VCaP (cell line): ENCODE data around the gene ECE2.

Source experiments
- H3K27ac ChIP-seq: fragments of 450-650 bp; 2 replicates; pipeline ENCODE4 v1.5.1; 2017
- TF ChIP-seq, protein P1 (sequence below): fragments of 450-650 bp; conservative IDR thresholded peaks from 2 replicates; pipeline ENCODE4 v1.5.1; 2017; ENCODE audit warnings: mild to moderate bottlenecking, moderate library complexity

Gene ECE2

DNA sequence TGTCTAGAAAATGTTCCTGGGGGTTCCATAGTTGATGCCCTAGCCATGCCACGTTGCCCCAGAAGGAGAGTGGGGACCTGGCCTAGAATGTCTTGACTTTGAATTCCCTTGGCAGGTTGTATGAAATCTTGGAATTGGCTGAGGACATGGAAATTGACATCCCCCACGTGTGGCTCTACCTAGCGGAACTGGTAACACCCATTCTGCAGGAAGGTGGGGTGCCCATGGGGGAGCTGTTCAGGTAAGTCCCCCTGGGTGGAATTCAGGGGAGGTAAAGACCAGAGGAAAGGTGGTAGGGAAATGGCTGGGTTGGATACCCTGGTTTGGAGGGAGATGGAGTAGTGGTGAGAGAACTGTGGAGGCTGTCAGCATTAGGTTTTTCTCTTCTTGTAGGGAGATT lies 52.7 kb downstream of the ECE2 start:
- H3K27ac ChIP-seq = no peak overlapping the region
- TF ChIP-seq, protein P1, sequence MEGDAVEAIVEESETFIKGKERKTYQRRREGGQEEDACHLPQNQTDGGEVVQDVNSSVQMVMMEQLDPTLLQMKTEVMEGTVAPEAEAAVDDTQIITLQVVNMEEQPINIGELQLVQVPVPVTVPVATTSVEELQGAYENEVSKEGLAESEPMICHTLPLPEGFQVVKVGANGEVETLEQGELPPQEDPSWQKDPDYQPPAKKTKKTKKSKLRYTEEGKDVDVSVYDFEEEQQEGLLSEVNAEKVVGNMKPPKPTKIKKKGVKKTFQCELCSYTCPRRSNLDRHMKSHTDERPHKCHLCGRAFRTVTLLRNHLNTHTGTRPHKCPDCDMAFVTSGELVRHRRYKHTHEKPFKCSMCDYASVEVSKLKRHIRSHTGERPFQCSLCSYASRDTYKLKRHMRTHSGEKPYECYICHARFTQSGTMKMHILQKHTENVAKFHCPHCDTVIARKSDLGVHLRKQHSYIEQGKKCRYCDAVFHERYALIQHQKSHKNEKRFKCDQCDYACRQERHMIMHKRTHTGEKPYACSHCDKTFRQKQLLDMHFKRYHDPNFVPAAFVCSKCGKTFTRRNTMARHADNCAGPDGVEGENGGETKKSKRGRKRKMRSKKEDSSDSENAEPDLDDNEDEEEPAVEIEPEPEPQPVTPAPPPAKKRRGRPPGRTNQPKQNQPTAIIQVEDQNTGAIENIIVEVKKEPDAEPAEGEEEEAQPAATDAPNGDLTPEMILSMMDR = no peak

DNA sequence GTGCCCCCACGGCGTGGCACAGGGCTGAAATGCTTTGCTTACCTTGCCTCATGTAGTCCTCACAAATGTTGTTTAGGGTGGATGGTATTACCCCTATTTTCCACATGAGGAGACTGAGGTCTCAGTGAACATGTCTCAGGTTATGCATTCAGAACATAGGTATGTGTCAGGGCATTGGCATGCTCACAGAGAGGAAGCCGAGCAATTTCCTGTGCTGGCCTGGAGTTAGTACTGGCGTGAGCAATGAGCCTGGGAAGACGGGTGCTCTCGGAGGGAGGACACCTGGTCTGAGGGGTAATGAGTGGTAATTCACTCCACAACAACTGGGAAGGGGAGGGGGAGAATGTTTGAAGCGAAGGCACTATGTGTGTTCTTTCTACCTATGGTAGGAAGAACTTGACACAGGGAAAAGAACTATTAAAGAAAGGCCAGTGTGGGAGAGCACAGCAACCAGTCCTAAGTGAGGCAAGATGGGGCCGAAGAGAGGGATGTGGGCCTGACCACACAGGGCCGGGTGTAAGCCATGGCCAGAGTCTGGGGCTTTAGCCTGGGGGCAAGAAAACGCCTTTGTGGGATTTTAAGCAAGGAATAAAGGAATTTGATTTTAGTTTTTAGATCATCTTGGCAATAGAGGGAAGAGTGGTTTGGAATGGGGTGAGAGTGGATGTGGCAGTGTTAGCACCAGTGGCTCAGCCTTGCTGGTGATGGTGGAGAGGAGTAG lies 56.7 kb downstream of the ECE2 start:
- TF ChIP-seq, protein P1 = no peak
- peak overlapping the region; percentile 26; the same call in 1 of the 2 replicates for H3K27ac ChIP-seq

DNA sequence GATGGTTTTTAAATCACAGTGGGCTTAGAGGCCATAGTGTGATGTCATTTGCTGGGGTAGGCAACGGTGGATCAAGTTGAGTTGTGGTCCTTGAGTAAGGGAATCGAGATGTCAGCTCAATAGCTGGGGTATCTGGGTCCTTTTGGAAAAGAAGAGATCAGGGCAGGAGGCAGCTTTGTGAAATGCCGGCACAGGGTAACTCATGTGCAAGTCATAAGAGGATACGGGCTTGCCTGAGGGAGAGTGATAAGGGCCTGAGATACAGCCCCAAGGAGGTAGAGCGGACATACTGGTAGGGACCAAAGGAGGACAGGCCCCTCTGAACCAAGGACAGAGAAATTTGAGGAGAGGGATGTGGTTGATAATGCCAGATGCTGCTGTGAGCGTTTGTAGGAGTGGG lies 57.4 kb downstream of the ECE2 start:
- TF ChIP-seq, protein P1 = no peak
- peak overlapping the region; percentile 26 for H3K27ac ChIP-seq

DNA sequence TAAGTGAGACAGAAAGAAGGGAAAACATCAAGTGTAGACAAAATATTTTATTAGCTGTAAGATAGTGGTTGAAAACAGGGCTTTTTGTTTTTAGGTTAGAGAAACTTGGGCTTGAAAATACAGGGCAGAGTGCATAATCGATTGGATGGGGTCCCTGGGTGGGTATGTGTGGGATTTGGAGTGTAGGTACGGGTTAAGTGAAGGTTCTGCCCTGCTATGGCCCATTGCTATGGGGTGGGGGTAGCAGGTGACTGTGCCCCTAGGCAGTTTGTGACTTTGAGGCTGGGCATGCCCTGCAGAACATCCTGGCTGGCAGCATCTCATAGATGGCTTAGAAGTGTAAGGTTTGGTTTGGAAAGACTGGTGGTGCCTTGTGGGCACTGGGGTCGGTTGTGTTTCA lies 57.9 kb downstream of the ECE2 start:
- H3K27ac ChIP-seq = peak overlapping the region; percentile 26
- TF ChIP-seq, protein P1 = no peak

DNA sequence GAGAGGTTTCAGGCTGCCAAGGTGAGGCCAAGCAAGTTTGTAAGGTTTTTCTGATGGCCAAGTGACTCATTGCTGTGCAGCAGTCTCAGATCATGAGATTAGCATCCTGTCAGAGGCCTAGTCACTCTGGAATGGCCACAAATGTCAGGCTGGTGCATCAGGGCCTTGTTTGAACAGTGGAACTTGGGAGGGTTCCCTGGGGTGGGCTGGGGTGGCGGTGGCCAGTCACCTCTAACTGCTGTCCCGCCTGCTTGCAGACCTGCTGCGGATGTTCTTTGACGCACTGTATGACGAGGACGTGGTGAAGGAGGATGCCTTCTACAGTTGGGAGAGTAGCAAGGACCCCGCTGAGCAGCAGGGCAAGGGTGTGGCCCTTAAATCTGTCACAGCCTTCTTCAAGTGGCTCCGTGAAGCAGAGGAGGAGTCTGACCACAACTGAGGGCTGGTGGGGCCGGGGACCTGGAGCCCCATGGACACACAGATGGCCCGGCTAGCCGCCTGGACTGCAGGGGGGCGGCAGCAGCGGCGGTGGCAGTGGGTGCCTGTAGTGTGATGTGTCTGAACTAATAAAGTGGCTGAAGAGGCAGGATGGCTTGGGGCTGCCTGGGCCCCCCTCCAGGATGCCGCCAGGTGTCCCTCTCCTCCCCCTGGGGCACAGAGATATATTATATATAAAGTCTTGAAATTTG lies 58.8 kb downstream of the ECE2 start:
- TF ChIP-seq, protein P1 = no peak
- H3K27ac ChIP-seq = peak overlapping the region; percentile 81; the same call in 1 of the 2 replicates

DNA sequence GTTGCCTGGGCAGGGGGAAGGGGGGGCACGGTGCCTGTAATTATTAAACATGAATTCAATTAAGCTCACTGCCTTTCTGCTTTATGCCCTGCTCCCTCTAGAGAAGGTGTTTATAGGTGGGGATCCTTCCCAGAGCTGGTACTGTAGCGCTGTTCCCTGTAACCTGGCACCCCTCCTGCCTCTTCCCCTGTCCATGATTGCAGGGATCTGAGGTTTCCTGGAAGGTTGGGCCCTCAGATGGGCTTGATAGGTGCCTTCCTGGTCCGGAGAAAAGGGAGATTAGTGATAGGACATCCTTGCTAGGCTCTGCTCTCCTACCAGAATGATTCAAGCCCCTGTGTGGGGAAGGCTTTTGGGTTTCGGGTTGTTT lies 59.5 kb downstream of the ECE2 start:
- peak overlapping the region; percentile 81 for H3K27ac ChIP-seq
- TF ChIP-seq, protein P1 = no peak

DNA sequence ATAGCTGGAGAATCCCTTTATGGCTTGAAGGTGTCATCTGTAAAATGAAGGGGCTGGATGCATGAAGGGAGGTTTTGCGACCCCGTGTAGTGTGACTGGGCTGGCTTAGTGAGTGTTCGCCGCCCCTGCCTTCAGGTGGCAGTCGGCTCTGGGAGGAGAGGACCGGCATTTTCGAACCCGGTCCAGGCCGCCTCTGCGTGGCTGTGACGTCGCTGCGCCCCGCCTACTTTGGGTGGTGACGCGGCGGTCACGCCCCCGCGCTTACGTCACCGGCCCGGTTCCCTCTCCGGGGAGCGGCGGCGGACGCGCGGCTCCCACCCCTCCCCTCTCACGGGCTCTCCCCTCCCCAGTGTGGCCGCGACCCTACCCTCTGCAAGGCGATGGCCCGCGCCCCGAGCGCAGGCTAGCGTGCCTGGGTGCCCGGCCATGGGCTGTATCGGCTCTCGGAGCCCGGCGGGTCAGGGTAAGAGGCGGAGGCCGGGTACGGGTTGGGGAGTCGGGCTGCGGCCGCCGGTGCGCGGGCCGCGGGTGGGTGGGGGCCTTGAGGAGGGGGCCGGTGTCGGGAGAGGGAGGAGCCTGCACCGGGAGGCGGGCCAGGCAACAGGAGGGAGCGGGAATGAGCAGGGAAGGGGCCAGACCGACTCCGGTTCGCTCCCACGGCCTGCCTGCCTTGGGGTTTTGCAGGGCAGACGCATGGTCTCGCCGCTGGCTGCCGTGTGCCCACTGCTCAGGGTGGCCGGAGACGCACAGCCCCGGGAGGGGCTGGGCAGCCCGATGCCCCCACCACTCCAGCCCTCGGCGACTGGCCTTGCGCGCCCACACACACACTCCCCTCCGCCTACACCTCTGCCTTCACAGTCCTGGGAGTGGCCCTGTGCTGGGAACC lies 60.1 kb downstream of the ECE2 start:
- TF ChIP-seq, protein P1 = no peak
- peak overlapping the region; percentile 81 for H3K27ac ChIP-seq
